Adrenal gland (tissue), 12 donors: ENCODE data around the gene NUP155. TPM values are rescaled to one million over a fixed set of nuclear protein-coding genes. Genes with fewer than 3 reads are reported as not detected.

Source experiments
- DNase-seq, 7 donors: peaks; one replicate each; pipeline ENCODE4 v3.0.0-alpha.2; 2019 to 2020
- H3K27ac ChIP-seq, 5 donors: fragments of 200-600 bp; sonication (generic) in 4 of 5; 1 replicate in 3 of 5; 2 replicates in 2 of 5; pipeline versions ENCODE4 v1.5.1 to v1.8.0; 2016 to 2020; ENCODE audit warnings: mild to moderate bottlenecking in 1 of 5
- H3K27me3 ChIP-seq: fragments of 200-600 bp; 2 replicates; pipeline ENCODE4 v1.8.0; 2021
- H3K36me3 ChIP-seq, 2 donors: fragments of 200-600 bp; replicated peaks in 1 of 2; 1 replicate in 1 of 2; 2 replicates in 1 of 2; pipeline versions ENCODE4 v1.5.1 to v1.8.0; 2018 to 2022
- H3K4me1 ChIP-seq, 2 donors: fragments of 200-600 bp; replicated peaks in 1 of 2; 1 replicate in 1 of 2; 2 replicates in 1 of 2; pipeline versions ENCODE4 v1.5.1 to v1.8.0; 2018 to 2021
- H3K4me3 ChIP-seq, 4 donors: fragments of 200-600 bp; sonication (generic) in 3 of 4; one replicate each; pipeline ENCODE4 v1.5.1; 2016 to 2018
- H3K9me3 ChIP-seq, 3 donors: fragments of 200-600 bp; sonication (generic) in 1 of 3; replicated peaks in 1 of 3; 1 replicate in 2 of 3; 2 replicates in 1 of 3; pipeline versions ENCODE4 v1.5.1 to v1.8.0; 2016 to 2021
- POLR2A ChIP-seq, 2 donors: fragments of 450-650 bp; IDR thresholded peaks; one replicate each; pipeline ENCODE4 v1.6.1; 2017; ENCODE audit warnings: antibody characterized with exemption in 2 of 2, mild to moderate bottlenecking in 2 of 2, moderate library complexity in 1 of 2
- WGBS, 4 donors: extraction: QIAGEN DNeasy Blood & Tissue Kit in 2 of 4; methylation state at CpG; one replicate each; pipeline versions ENCODE4 v1.1.5 to v1.1.7; 2013 to 2017; 5-methylcytosine and 5-hydroxymethylcytosine counted together
- intact Hi-C, 2 donors: fragments of 100-400 bp; cut with DNase I; formaldehyde crosslinking; loops; one replicate each; pipeline versions ENCODE4 v1.14.1 to v1.15.0; 2022 to 2023
- polyA plus RNA-seq, 3 donors: library from polyadenylated mRNA; stranded (reverse); fragments of 200-250 nt in 2 of 3; fragments of 350-450 nt in 1 of 3; fragmentation: Illumina TruSeq in 1 of 3; extraction: RNeasy Lipid Tissue Mini Kit (QIAGEN cat#74804) in 1 of 3; gene quantifications; one replicate each; pipeline ENCODE4 v1.2.3, GENCODE V29; 2013 to 2014
- small RNA-seq, 2 donors: library from RNA; depleted of rRNA; stranded (forward); fragments of <200 nt; gene quantifications; one replicate each; pipeline ENCODE3, GENCODE V24; 2016
- total RNA-seq, 9 donors: library from RNA; depleted of rRNA in 4 of 9; stranded (reverse); fragments of >200 nt in 4 of 9; fragments of 120-200 nt in 1 of 9; fragmentation: NEBNext Ultra II Directional in 1 of 9; extraction: Animal tissue kit (Norgen Biotek cat#: 25700) in 1 of 9; gene quantifications; one replicate each; pipeline versions ENCODE4 v1.1.0 to v1.2.4, GENCODE V29; 2013 to 2023
- TF ChIP-seq, protein P1 (sequence below), 6 experiments: fragments of 450-650 bp in 4 of 6; fragments of 200-600 bp in 2 of 6; sonication (generic) in 1 of 6; IDR thresholded peaks; 1 replicate in 5 of 6; 2 replicates in 1 of 6; pipeline versions ENCODE4 v1.5.1 to v1.8.0; 2016 to 2021; ENCODE audit warnings: antibody characterized with exemption in 6 of 6, mild to moderate bottlenecking in 2 of 6, moderate library complexity in 1 of 6
- donor health status: healthy with polysubstance abuse.
- donor health status: Bipolar disorder and iron deficiency.
- donor health status: DM: yes; HTN: yes; CAD: no.
- donor health status: DM: no; HTN: no; CAD: no.
- donor health status: DM: no; HTN: no; CAD: no.
- donor health status: DM: yes; HTN: yes; CAD: no.

NUP155 gene
- total and polyA plus RNA-seq, 12 donors = 2.3 to 28.9 (median 19.0) TPM

DNA sequence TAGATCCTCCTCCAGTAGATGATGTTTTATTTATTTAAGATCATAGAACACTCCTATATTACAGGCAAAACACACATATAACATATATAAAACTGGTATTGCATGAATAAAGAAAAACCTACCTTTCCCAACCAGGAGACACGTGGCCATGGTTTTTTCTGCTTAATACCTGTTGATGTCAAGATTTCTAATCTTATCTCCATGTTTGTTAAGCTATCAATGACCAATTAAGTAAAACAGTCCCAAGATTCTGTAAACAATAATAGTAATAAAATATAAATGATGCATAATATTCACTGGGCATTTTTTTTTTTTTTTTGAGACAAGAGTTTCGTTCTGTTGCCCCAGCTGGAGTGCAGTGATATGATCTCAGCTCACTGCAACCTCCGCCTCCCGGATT, 123.4 kb downstream of the NUP155 start:
- TF ChIP-seq, protein P1, sequence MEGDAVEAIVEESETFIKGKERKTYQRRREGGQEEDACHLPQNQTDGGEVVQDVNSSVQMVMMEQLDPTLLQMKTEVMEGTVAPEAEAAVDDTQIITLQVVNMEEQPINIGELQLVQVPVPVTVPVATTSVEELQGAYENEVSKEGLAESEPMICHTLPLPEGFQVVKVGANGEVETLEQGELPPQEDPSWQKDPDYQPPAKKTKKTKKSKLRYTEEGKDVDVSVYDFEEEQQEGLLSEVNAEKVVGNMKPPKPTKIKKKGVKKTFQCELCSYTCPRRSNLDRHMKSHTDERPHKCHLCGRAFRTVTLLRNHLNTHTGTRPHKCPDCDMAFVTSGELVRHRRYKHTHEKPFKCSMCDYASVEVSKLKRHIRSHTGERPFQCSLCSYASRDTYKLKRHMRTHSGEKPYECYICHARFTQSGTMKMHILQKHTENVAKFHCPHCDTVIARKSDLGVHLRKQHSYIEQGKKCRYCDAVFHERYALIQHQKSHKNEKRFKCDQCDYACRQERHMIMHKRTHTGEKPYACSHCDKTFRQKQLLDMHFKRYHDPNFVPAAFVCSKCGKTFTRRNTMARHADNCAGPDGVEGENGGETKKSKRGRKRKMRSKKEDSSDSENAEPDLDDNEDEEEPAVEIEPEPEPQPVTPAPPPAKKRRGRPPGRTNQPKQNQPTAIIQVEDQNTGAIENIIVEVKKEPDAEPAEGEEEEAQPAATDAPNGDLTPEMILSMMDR (IDR thresholded peaks at IDR 0.05) = no peak
- TF ChIP-seq POLR2A (IDR thresholded peaks at IDR 0.05) = no peak
- 90 to 95% (median 92%) methylated on average over 4 of the region's 4 CpGs for WGBS, 4 donors
- H3K4me3 ChIP-seq = no peak overlapping the region
- no peaks in the 10 kb centered on the region for H3K9me3 ChIP-seq
- peaks cover 11 to 26% of the 10 kb centered on the region in 2 donors for H3K4me1 ChIP-seq
- no peak overlapping the region for H3K27ac ChIP-seq
- intact Hi-C loops = no loop called here
- peaks cover 0 to 4% of the 10 kb centered on the region in 2 donors for H3K36me3 ChIP-seq
- H3K27me3 ChIP-seq = no peaks in the 10 kb centered on the region
- no peak for DNase-seq

DNA sequence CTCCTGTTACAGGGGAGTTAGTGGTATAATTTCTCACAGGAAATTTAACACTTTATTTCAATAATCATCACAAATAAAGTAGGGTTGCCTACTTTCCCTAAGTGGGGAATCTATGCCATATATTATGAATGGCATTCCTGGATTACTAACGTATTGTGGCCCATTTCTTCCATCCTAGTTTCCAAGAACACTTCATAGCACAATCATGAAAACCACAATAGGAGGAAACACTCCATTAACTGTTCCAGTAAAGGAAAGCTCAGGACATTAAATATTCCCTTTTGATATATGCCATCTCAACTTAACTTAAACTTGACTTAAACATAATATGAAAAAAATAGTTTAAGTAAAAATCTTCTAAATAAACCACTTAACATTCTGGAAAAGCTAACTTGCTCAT, 123.9 kb downstream of the NUP155 start:
- 59 to 74% (median 73%) methylated on average over 1 of the region's 1 CpG for WGBS, 4 donors
- Histone ChIP-seq H3K27ac (no peak overlapping the region), H3K4me1 (peaks cover 11 to 26% of the 10 kb centered on the region in 2 donors), H3K27me3 (no peaks in the 10 kb centered on the region), H3K36me3 (peaks cover 0 to 8% of the 10 kb centered on the region in 2 donors), H3K4me3 (no peak overlapping the region), H3K9me3 (no peaks in the 10 kb centered on the region)
- DNase-seq = no peak
- intact Hi-C loops = no loop called here
- no peak for TF ChIP-seq POLR2A (IDR thresholded peaks at IDR 0.05)

Small RNA genes within 50 kb of the gene (small RNA-seq; reads per million reads assigned to genes)
- gene RNU7-75P = 0 reads per million in 2 donors

Other genes with a start within 250 kb of the NUP155 start
- 10 to 100 TPM in 7 of 9 donors, 1 to 10 TPM in 2; 7.4 to 29.7 (median 15.2) TPM for gene CPLANE1, start 121.7 kb downstream of the NUP155 start, total RNA-seq
- gene CPLANE1, start 121.7 kb downstream of the NUP155 start, polyA plus RNA-seq = 10 to 100 TPM in 2 of 3 donors, 1 to 10 TPM in 1; 3.8 to 11.9 (median 10.4) TPM
- 10 to 100 TPM in 8 of 9 donors, 1 to 10 TPM in 1; 9.2 to 42.6 (median 24.8) TPM for gene WDR70, start 8.2 kb upstream of the NUP155 start, total RNA-seq
- 10 to 100 TPM; 21.2 to 38.6 (median 33.7) TPM for gene WDR70, start 8.2 kb upstream of the NUP155 start, polyA plus RNA-seq